SK-N-SH (cell line): ENCODE results near the gene TSEN2. TPM values are rescaled to one million over a fixed set of nuclear protein-coding genes. Genes with fewer than 3 reads are reported as not detected.

Source experiments
- CTCF ChIA-PET: fragments of 300-600, 350-600 bp; formaldehyde crosslinking; extraction: SDS; loops from one replicate; lab custom pipeline; 2021; lab: Yijun Ruan, JAX
- POLR2A ChIA-PET: fragments of 350-600 bp; sonication (Branson Sonifier 250); formaldehyde crosslinking; extraction: SDS; loops from one replicate; lab custom pipeline; 2020; ENCODE audit warnings: antibody characterized with exemption, inconsistent platforms; lab: Yijun Ruan, JAX
- DNase-seq: peaks from one replicate; pipeline ENCODE4 v3.0.0; 2012
- H2AFZ ChIP-seq: fragments of 200-600 bp; sonication (generic); 2 replicates; pipeline ENCODE4 v1.8.1; 2016; ENCODE audit warnings: antibody characterized with exemption, mild to moderate bottlenecking, low read depth
- H3F3A ChIP-seq: fragments of 200-600 bp; sonication (generic); replicated peaks from 2 replicates; pipeline ENCODE3; 2016; ENCODE audit warnings: antibody characterized with exemption, mild to moderate bottlenecking; ENCODE audit not compliant: insufficient read depth
- H3K27ac ChIP-seq, 2 experiments: fragments of 200-500 bp in 1 of 2; fragments of 200-600 bp in 1 of 2; sonication (Bioruptor generic) in 1 of 2; sonication (generic), shearing (Covaris generic) in 1 of 2; 2 replicates each; pipeline versions ENCODE4 v1.5.1 to v1.6.1; 2014 to 2016; ENCODE audit warnings: low read depth in 2 of 2, inconsistent platforms in 1 of 2, low read length in 1 of 2, mild to moderate bottlenecking in 1 of 2, mixed read lengths in 1 of 2
- H3K27me3 ChIP-seq: fragments of 200-600 bp; sonication (generic), shearing (Covaris generic); 2 replicates; pipeline ENCODE4 v1.6.1; 2016; ENCODE audit warnings: mixed run types; ENCODE audit not compliant: insufficient read depth
- H3K36me3 ChIP-seq, 2 experiments: fragments of 200-500 bp in 1 of 2; fragments of 200-600 bp in 1 of 2; sonication (Bioruptor generic) in 1 of 2; sonication (generic) in 1 of 2; replicated peaks in 1 of 2; 2 replicates each; pipeline versions ENCODE3 to v1.5.1; 2014 to 2016; ENCODE audit warnings: low read length in 1 of 2, mild to moderate bottlenecking in 1 of 2; ENCODE audit not compliant: insufficient read depth in 2 of 2, control insufficient read depth in 1 of 2
- H3K4me1 ChIP-seq, 2 experiments: fragments of 200-500 bp in 1 of 2; fragments of 200-600 bp in 1 of 2; sonication (Bioruptor generic) in 1 of 2; sonication (generic), shearing (Covaris generic) in 1 of 2; 2 replicates each; pipeline versions ENCODE4 v1.5.1 to v1.6.1; 2014 to 2016; ENCODE audit warnings: low read depth in 1 of 2, low read length in 1 of 2, mixed run types in 1 of 2; ENCODE audit not compliant: insufficient read depth in 2 of 2, control insufficient read depth in 1 of 2
- H3K4me2 ChIP-seq: fragments of 200-600 bp; sonication (generic), shearing (Covaris generic); 2 replicates; pipeline ENCODE4 v1.6.1; 2017; ENCODE audit warnings: mixed run types
- H3K4me3 ChIP-seq, 2 experiments: fragments of 200-500 bp in 1 of 2; fragments of 200-600 bp in 1 of 2; sonication (Bioruptor generic) in 1 of 2; sonication (generic), shearing (Covaris generic) in 1 of 2; 2 replicates each; pipeline versions ENCODE4 v1.5.1 to v1.8.1; 2014 to 2016; ENCODE audit warnings: low read depth in 2 of 2, inconsistent platforms in 1 of 2, low read length in 1 of 2, mild to moderate bottlenecking in 1 of 2, mixed read lengths in 1 of 2, moderate library complexity in 1 of 2
- H3K79me2 ChIP-seq: fragments of 200-600 bp; sonication (generic); 2 replicates; pipeline ENCODE4 v1.8.1; 2017; ENCODE audit warnings: mild to moderate bottlenecking; ENCODE audit not compliant: insufficient read depth
- H3K9ac ChIP-seq: fragments of 200-600 bp; sonication (generic); 2 replicates; pipeline ENCODE4 v1.6.1; 2017; ENCODE audit warnings: mixed run types
- H3K9me2 ChIP-seq: fragments of 200-600 bp; sonication (generic); 2 replicates; pipeline ENCODE4 v1.6.1; 2017; ENCODE audit warnings: mixed run types
- H3K9me3 ChIP-seq: fragments of 200-600 bp; sonication (generic); 2 replicates; pipeline ENCODE4 v1.6.1; 2017; ENCODE audit warnings: mixed run types, mild to moderate bottlenecking, moderate library complexity
- H4K20me1 ChIP-seq: fragments of 200-600 bp; sonication (generic); 2 replicates; pipeline ENCODE4 v1.6.1; 2017; ENCODE audit warnings: mild to moderate bottlenecking, mixed run types; ENCODE audit not compliant: insufficient read depth
- CHD2 ChIP-seq: fragments of 150-350 bp; IDR thresholded peaks from 2 replicates; pipeline ENCODE4 v1.6.1; 2018; ENCODE audit warnings: low read length; ENCODE audit not compliant: partially characterized antibody
- ELF1 ChIP-seq: IDR thresholded peaks from 2 replicates; pipeline ENCODE4 v1.4.0; 2012
- EP300 ChIP-seq, 2 experiments: IDR thresholded peaks; 2 replicates each; pipeline versions ENCODE4 v1.4.0 to v1.6.1; 2012; ENCODE audit warnings: borderline replicate concordance in 1 of 2, low read depth in 1 of 2, low read length in 1 of 2
- FOSL2 ChIP-seq: IDR thresholded peaks from 2 replicates; pipeline ENCODE4 v1.4.0; 2012; ENCODE audit warnings: low read depth, mild to moderate bottlenecking, moderate library complexity, borderline replicate concordance
- GATA2 ChIP-seq: sonication (generic); formaldehyde crosslinking; IDR thresholded peaks from 2 replicates; pipeline ENCODE4 v1.5.0; 2020; ENCODE audit warnings: mild to moderate bottlenecking, missing genetic modification reagents
- JUND ChIP-seq: IDR thresholded peaks from 2 replicates; pipeline ENCODE4 v1.4.0; 2012
- MXI1 ChIP-seq: IDR thresholded peaks from 2 replicates; pipeline ENCODE4 v1.6.1; 2012; ENCODE audit warnings: mild to moderate bottlenecking, low read depth, low read length, improper control_type of control experiment
- NFIC ChIP-seq: IDR thresholded peaks from 2 replicates; pipeline ENCODE4 v1.4.0; 2012; ENCODE audit warnings: borderline replicate concordance
- RAD21 ChIP-seq: IDR thresholded peaks from 2 replicates; pipeline ENCODE4 v1.6.1; 2012; ENCODE audit warnings: mild to moderate bottlenecking, low read length
- RXRA ChIP-seq: IDR thresholded peaks from 2 replicates; pipeline ENCODE4 v1.4.0; 2012; ENCODE audit warnings: low read depth, mild to moderate bottlenecking, borderline replicate concordance
- SIN3A ChIP-seq: IDR thresholded peaks from 2 replicates; pipeline ENCODE4 v1.6.1; 2012; ENCODE audit warnings: low read depth, mild to moderate bottlenecking, low read length, moderate library complexity, borderline replicate concordance
- TCF12 ChIP-seq: IDR thresholded peaks from 2 replicates; pipeline ENCODE4 v1.4.0; 2012
- YY1 ChIP-seq: IDR thresholded peaks from 2 replicates; pipeline ENCODE4 v1.4.0; 2012; ENCODE audit warnings: low read depth, mild to moderate bottlenecking
- WGBS: methylation state at CpG from one replicate; pipeline ENCODE4 v1.1.6; 2017; ENCODE audit warnings: low lambda C conversion rate; 5-methylcytosine and 5-hydroxymethylcytosine counted together
- polyA plus RNA-seq, 3 experiments: library from polyadenylated mRNA; depleted of rRNA; stranded (reverse); fragments of >200 nt; gene quantifications; 2 replicates each; pipeline ENCODE4 v1.2.3, GENCODE V29; 2012
- TF ChIP-seq, protein P1 (sequence below): IDR thresholded peaks from 2 replicates; pipeline ENCODE4 v1.4.0; 2012; ENCODE audit warnings: low read depth
- TF ChIP-seq, protein P2 (sequence below): IDR thresholded peaks from 2 replicates; pipeline ENCODE4 v1.6.1; 2012; ENCODE audit warnings: mild to moderate bottlenecking, low read depth, low read length, moderate library complexity
- TF ChIP-seq, protein P3 (sequence below): fragments of 150-350 bp; IDR thresholded peaks from 2 replicates; pipeline ENCODE4 v1.6.1; 2016; ENCODE audit warnings: mild to moderate bottlenecking, low read depth, low read length
- TF ChIP-seq, protein P4 (sequence below): fragments of 200-600 bp; sonication (generic); IDR thresholded peaks from 2 replicates; pipeline ENCODE4 v1.6.1; 2017; ENCODE audit warnings: antibody characterized with exemption, mild to moderate bottlenecking, moderate library complexity
- TF ChIP-seq, protein P5 (sequence below): IDR thresholded peaks from 2 replicates; pipeline ENCODE4 v1.4.0; 2012; ENCODE audit warnings: low read depth, borderline replicate concordance

The TSEN2 gene
- polyA plus RNA-seq, 1 of the 3 experiments (the other 2 are of a cell fraction), result 13.0 TPM

DNA sequence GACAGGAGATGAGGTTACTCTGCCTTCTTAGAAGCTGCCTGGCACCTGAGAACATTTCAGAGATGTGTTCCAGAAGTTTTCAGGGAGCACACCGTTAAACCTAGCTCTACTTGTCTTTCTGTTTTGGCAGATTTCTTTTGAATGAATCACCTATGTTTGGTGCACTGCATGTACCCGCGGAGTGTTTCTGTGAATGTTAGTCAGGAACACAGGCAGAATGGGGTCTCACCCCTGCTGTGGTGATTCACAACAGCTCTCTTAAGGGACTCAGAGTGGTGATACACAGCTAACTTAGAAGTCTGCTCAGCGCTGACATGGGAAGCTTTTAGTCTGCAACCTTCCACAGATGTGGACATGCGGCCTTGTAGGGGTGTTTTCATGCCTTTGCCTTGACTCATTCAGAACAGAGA lies 24.0 kb downstream of the TSEN2 start:
- DNase-seq, result no peak
- TF ChIP-seq JUND (peak; percentile 52), YY1 (no peak), TCF12 (peak; percentile 60), SIN3A (0 out of 2 replicates have a peak, but pooled peaks have one; percentile 17), EP300 (IDR thresholded peaks at IDR 0.05; ENCODE audit: borderline replicate concordance in 1 of 2, low read depth in 1 of 2, low read length in 1 of 2) (no peak), FOSL2 (peak; percentile 49; the same call in 1 of the 2 replicates)
- TF ChIP-seq, protein P1, sequence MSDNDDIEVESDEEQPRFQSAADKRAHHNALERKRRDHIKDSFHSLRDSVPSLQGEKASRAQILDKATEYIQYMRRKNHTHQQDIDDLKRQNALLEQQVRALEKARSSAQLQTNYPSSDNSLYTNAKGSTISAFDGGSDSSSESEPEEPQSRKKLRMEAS, result peak; percentile 43; the same call in 1 of the 2 replicates
- ChIA-PET POLR2A (interaction anchor here (1.0 kb wide), 1 partner anchor 24 kb away, joined by 3 read pairs; the partner anchor contains the start of gene TSEN2), CTCF (interaction anchor here (0.9 to 1.6 kb wide), 4 partner anchors 13 to 47 kb away, joined by 3 to 4 read pairs (median 3); no protein-coding TSS in a partner anchor)
- Histone ChIP-seq H3K4me1 (peaks cover 14 to 16% of the 10 kb centered on the region in 2 experiments; a peak in 3 of 4 replicates), H3K27me3 (no peaks in the 10 kb centered on the region), H3K4me2 (peak overlapping the region; percentile 70), H3K4me3 (0 out of 4 replicates have a peak overlapping the region, but pooled peaks of 1 of the 2 experiments have one; percentile 9), H2AFZ (no peak overlapping the region; the same call in 1 of the 2 replicates), H3K9me3 (no peaks in the 10 kb centered on the region), H3K9me2 (no peaks in the 10 kb centered on the region), H4K20me1 (peaks cover 5% of the 10 kb centered on the region), H3F3A (peaks cover 22% of the 10 kb centered on the region), H3K36me3 (peaks cover 7 to 22% of the 10 kb centered on the region in 2 experiments), H3K27ac (peak overlapping the region in 1 of 2 experiments; percentile 87; a peak in 2 of 4 replicates), H3K9ac (peak overlapping the region; percentile 10; the same call in 1 of the 2 replicates), H3K79me2 (no peaks in the 10 kb centered on the region)
- WGBS, result 18% methylated on average over 5 of the region's 5 CpGs

DNA sequence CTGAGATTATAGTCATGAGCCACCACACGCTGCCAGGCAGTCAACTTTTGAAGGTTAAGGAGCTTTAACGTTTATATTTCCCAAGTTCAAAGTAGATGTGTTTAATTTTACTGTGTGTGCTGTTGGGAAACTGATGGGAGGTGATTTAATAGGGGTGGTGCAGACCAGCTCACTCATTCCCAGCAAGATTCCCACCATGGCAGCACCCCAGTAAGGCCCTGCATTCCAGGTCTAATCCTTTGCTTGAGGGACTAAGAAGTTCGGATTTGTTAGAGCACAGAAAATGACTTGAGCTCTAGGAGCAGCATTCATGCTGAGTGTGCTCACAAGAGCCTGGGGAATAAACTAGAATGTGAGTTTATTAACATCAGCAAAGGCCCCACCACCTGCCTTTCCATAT lies 25.2 kb downstream of the TSEN2 start:
- DNase-seq, result no peak
- Histone ChIP-seq H3K79me2 (no peaks in the 10 kb centered on the region), H3K4me3 (no peak overlapping the region), H4K20me1 (peaks cover 5% of the 10 kb centered on the region), H3K27me3 (no peaks in the 10 kb centered on the region), H3K4me1 (peaks cover 16 to 20% of the 10 kb centered on the region in 2 experiments; a peak in 3 of 4 replicates), H3K27ac (no peak overlapping the region), H3K36me3 (peaks cover 0 to 12% of the 10 kb centered on the region in 2 experiments), H3K4me2 (no peak overlapping the region), H3K9me2 (no peaks in the 10 kb centered on the region), H2AFZ (no peak overlapping the region), H3K9me3 (no peaks in the 10 kb centered on the region), H3F3A (peaks cover 22% of the 10 kb centered on the region), H3K9ac (no peak overlapping the region)
- ChIA-PET CTCF (interaction anchor here (1.3 to 1.6 kb wide), 2 partner anchors 13 to 45 kb away, joined by 4 read pairs; no protein-coding TSS in a partner anchor), POLR2A (no interaction called here)
- 89% methylated on average over 3 of the region's 3 CpGs for WGBS
- no peak for TF ChIP-seq NFIC
- TF ChIP-seq, protein P2, sequence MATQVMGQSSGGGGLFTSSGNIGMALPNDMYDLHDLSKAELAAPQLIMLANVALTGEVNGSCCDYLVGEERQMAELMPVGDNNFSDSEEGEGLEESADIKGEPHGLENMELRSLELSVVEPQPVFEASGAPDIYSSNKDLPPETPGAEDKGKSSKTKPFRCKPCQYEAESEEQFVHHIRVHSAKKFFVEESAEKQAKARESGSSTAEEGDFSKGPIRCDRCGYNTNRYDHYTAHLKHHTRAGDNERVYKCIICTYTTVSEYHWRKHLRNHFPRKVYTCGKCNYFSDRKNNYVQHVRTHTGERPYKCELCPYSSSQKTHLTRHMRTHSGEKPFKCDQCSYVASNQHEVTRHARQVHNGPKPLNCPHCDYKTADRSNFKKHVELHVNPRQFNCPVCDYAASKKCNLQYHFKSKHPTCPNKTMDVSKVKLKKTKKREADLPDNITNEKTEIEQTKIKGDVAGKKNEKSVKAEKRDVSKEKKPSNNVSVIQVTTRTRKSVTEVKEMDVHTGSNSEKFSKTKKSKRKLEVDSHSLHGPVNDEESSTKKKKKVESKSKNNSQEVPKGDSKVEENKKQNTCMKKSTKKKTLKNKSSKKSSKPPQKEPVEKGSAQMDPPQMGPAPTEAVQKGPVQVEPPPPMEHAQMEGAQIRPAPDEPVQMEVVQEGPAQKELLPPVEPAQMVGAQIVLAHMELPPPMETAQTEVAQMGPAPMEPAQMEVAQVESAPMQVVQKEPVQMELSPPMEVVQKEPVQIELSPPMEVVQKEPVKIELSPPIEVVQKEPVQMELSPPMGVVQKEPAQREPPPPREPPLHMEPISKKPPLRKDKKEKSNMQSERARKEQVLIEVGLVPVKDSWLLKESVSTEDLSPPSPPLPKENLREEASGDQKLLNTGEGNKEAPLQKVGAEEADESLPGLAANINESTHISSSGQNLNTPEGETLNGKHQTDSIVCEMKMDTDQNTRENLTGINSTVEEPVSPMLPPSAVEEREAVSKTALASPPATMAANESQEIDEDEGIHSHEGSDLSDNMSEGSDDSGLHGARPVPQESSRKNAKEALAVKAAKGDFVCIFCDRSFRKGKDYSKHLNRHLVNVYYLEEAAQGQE, result no peak
- TF ChIP-seq, protein P3, sequence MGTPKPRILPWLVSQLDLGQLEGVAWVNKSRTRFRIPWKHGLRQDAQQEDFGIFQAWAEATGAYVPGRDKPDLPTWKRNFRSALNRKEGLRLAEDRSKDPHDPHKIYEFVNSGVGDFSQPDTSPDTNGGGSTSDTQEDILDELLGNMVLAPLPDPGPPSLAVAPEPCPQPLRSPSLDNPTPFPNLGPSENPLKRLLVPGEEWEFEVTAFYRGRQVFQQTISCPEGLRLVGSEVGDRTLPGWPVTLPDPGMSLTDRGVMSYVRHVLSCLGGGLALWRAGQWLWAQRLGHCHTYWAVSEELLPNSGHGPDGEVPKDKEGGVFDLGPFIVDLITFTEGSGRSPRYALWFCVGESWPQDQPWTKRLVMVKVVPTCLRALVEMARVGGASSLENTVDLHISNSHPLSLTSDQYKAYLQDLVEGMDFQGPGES, result no peak
- no peak for TF ChIP-seq SIN3A
- no peak for TF ChIP-seq YY1
- TF ChIP-seq ELF1, result no peak
- TF ChIP-seq, protein P4, sequence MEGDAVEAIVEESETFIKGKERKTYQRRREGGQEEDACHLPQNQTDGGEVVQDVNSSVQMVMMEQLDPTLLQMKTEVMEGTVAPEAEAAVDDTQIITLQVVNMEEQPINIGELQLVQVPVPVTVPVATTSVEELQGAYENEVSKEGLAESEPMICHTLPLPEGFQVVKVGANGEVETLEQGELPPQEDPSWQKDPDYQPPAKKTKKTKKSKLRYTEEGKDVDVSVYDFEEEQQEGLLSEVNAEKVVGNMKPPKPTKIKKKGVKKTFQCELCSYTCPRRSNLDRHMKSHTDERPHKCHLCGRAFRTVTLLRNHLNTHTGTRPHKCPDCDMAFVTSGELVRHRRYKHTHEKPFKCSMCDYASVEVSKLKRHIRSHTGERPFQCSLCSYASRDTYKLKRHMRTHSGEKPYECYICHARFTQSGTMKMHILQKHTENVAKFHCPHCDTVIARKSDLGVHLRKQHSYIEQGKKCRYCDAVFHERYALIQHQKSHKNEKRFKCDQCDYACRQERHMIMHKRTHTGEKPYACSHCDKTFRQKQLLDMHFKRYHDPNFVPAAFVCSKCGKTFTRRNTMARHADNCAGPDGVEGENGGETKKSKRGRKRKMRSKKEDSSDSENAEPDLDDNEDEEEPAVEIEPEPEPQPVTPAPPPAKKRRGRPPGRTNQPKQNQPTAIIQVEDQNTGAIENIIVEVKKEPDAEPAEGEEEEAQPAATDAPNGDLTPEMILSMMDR, result no peak
- TF ChIP-seq CHD2, result no peak
- TF ChIP-seq FOSL2, result no peak
- no peak for TF ChIP-seq MXI1
- no peak for TF ChIP-seq RAD21
- no peak for TF ChIP-seq GATA2
- TF ChIP-seq JUND, result no peak
- no peak for TF ChIP-seq RXRA
- TF ChIP-seq, protein P5, sequence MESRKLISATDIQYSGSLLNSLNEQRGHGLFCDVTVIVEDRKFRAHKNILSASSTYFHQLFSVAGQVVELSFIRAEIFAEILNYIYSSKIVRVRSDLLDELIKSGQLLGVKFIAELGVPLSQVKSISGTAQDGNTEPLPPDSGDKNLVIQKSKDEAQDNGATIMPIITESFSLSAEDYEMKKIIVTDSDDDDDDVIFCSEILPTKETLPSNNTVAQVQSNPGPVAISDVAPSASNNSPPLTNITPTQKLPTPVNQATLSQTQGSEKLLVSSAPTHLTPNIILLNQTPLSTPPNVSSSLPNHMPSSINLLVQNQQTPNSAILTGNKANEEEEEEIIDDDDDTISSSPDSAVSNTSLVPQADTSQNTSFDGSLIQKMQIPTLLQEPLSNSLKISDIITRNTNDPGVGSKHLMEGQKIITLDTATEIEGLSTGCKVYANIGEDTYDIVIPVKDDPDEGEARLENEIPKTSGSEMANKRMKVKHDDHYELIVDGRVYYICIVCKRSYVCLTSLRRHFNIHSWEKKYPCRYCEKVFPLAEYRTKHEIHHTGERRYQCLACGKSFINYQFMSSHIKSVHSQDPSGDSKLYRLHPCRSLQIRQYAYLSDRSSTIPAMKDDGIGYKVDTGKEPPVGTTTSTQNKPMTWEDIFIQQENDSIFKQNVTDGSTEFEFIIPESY, result no peak
- no peak for TF ChIP-seq TCF12
